OCI-LY1 (cell line): Measurements from ENCODE around the gene TREM2.

Experiments used
- EZH2 ChIP-seq: fragments of 200-600 bp; sonication (generic), shearing (Covaris generic); IDR thresholded peaks from 2 replicates; pipeline ENCODE4 v1.8.0; 2017; ENCODE audit warnings: borderline replicate concordance, mixed run types, mild to moderate bottlenecking, antibody characterized with exemption, low read length, moderate library complexity, mixed read lengths
- TF ChIP-seq, protein P1 (sequence below): fragments of 200-600 bp; sonication (generic), shearing (Covaris generic); IDR thresholded peaks from 2 replicates; pipeline ENCODE4 v1.5.1; 2017; ENCODE audit warnings: mild to moderate bottlenecking, antibody characterized with exemption, low read length, moderate library complexity, mixed read lengths

DNA sequence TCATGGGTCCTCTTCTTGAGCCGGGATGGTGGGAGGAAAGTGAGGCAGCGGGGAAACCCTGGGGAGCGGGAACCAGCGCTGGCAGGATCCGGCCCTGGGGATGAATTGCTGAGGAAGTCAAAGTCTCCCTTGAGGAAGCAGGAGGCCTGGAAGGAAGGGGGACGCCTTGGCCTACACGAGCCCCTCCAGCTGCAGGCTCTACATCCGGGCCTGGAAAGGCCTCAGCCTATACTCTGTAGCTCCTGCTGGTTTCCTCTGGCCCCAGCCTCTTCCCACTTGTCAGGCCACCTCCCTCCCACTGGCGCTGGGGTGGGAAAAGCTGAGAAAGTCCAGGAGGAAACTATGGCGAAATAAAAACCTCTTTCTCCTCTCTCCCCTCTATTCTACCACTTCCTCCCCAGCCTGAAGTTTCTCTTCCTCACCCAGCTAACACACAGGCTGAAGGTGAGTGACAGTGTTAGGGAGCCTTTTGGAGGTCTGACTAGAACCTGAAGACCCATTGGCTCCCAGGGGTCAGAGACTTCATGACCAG, 23.2 kb upstream of the TREM2 start:
- TF ChIP-seq, protein P1, sequence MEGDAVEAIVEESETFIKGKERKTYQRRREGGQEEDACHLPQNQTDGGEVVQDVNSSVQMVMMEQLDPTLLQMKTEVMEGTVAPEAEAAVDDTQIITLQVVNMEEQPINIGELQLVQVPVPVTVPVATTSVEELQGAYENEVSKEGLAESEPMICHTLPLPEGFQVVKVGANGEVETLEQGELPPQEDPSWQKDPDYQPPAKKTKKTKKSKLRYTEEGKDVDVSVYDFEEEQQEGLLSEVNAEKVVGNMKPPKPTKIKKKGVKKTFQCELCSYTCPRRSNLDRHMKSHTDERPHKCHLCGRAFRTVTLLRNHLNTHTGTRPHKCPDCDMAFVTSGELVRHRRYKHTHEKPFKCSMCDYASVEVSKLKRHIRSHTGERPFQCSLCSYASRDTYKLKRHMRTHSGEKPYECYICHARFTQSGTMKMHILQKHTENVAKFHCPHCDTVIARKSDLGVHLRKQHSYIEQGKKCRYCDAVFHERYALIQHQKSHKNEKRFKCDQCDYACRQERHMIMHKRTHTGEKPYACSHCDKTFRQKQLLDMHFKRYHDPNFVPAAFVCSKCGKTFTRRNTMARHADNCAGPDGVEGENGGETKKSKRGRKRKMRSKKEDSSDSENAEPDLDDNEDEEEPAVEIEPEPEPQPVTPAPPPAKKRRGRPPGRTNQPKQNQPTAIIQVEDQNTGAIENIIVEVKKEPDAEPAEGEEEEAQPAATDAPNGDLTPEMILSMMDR = no peak
- TF ChIP-seq EZH2 = no peak
